IMR-90 (cell line): ENCODE data around the gene ZNF727. TPM values are rescaled to one million over a fixed set of nuclear protein-coding genes. Genes with fewer than 3 reads are reported as not detected.
"Not testable (repeated sequence)": the region's sequence is repeated elsewhere in the genome, so short reads cannot be mapped to it uniquely, and the experiment has no call there.

Source experiments
- ATAC-seq: fragments of 200-7000 bp; cut with Tn5 transposase; 2 replicates; pipeline ENCODE4 v1.9.1; 2020; ENCODE audit warnings: low read depth, mild to moderate bottlenecking, moderate library complexity
- BruUV-seq: library from RNA; stranded (reverse); fragments of 400-500 nt; replicated peaks from 2 replicates; lab custom pipeline; 2021; lab: Mats Ljungman, UMichigan
- CTCF ChIA-PET: fragments of 300-600 bp; formaldehyde crosslinking; extraction: SDS; loops from one replicate; lab custom pipeline; 2021; ENCODE audit warnings: antibody characterized with exemption; lab: Yijun Ruan, JAX
- POLR2A ChIA-PET: fragments of 300-600 bp; sonication (Branson Sonifier 250); formaldehyde crosslinking; loops from one replicate; lab custom pipeline; 2022; ENCODE audit warnings: antibody characterized with exemption; ENCODE audit not compliant: unreplicated experiment; lab: Charles Lee
- DNase-seq: peaks from one replicate; pipeline ENCODE4 v3.0.0; 2013
- H2AFZ ChIP-seq: replicated peaks from 2 replicates; pipeline ENCODE3; 2013; ENCODE audit warnings: low read length, mild to moderate bottlenecking; ENCODE audit not compliant: poor library complexity
- H2AK5ac ChIP-seq: 2 replicates; pipeline ENCODE4 v1.6.1; 2013; ENCODE audit warnings: low read depth, low read length, inconsistent platforms
- H2AK9ac ChIP-seq: replicated peaks from 2 replicates; pipeline ENCODE3; 2013; ENCODE audit warnings: mild to moderate bottlenecking, low read depth, low read length, moderate library complexity; ENCODE audit not compliant: poor library complexity
- H2BK120ac ChIP-seq: 2 replicates; pipeline ENCODE4 v1.6.1; 2013; ENCODE audit warnings: low read depth, low read length, inconsistent platforms
- H2BK15ac ChIP-seq: 3 replicates; pipeline ENCODE4 v1.6.1; 2013; ENCODE audit warnings: low read depth, low read length, inconsistent platforms
- H2BK20ac ChIP-seq: 2 replicates; pipeline ENCODE4 v1.6.1; 2013; ENCODE audit warnings: low read depth, mild to moderate bottlenecking, inconsistent platforms, low read length, moderate library complexity
- H2BK5ac ChIP-seq: 2 replicates; pipeline ENCODE4 v1.6.1; 2013; ENCODE audit warnings: mild to moderate bottlenecking, low read depth, low read length, inconsistent platforms; ENCODE audit not compliant: poor library complexity, severe bottlenecking
- H3K14ac ChIP-seq: replicated peaks from 2 replicates; pipeline ENCODE4 v1.6.1; 2013; ENCODE audit warnings: low read depth, low read length, inconsistent platforms
- H3K18ac ChIP-seq: 2 replicates; pipeline ENCODE4 v1.6.1; 2013; ENCODE audit warnings: low read depth, low read length, control low read depth
- H3K23ac ChIP-seq: 2 replicates; pipeline ENCODE4 v1.6.1; 2013; ENCODE audit warnings: low read depth, low read length, inconsistent platforms
- H3K27ac ChIP-seq: 2 replicates; pipeline ENCODE4 v1.5.1; 2013; ENCODE audit warnings: mild to moderate bottlenecking, control low read depth, low read length; ENCODE audit not compliant: insufficient read depth
- H3K27me3 ChIP-seq: 2 replicates; pipeline ENCODE4 v1.6.1; 2013; ENCODE audit warnings: low read length; ENCODE audit not compliant: control insufficient read depth, insufficient read depth
- H3K36me3 ChIP-seq: 2 replicates; pipeline ENCODE4 v1.6.1; 2013; ENCODE audit warnings: low read length, mixed read lengths; ENCODE audit not compliant: control insufficient read depth, insufficient read depth
- H3K4ac ChIP-seq: 2 replicates; pipeline ENCODE4 v1.6.1; 2013; ENCODE audit warnings: low read depth, low read length, inconsistent platforms
- H3K4me1 ChIP-seq: 2 replicates; pipeline ENCODE4 v1.6.1; 2013; ENCODE audit warnings: low read length, mixed read lengths; ENCODE audit not compliant: control insufficient read depth, insufficient read depth
- H3K4me2 ChIP-seq: 2 replicates; pipeline ENCODE4 v1.6.1; 2013; ENCODE audit warnings: low read depth, mild to moderate bottlenecking, control low read depth, low read length, moderate library complexity
- H3K4me3 ChIP-seq: 2 replicates; pipeline ENCODE4 v1.5.1; 2013; ENCODE audit warnings: low read depth, mild to moderate bottlenecking, control low read depth, low read length, moderate library complexity; ENCODE audit not compliant: insufficient read depth
- H3K56ac ChIP-seq: 2 replicates; pipeline ENCODE4 v1.6.1; 2013; ENCODE audit warnings: low read length, inconsistent platforms; ENCODE audit not compliant: insufficient read depth; ENCODE audit errors: extremely low read depth
- H3K79me1 ChIP-seq, 2 experiments: 2 replicates each; pipeline ENCODE4 v1.6.1; 2013; ENCODE audit warnings: low read length in 2 of 2, inconsistent platforms in 1 of 2, low read depth in 1 of 2
- H3K9ac ChIP-seq: 2 replicates; pipeline ENCODE4 v1.6.1; 2013; ENCODE audit warnings: low read depth, low read length, control low read depth
- H3K9me1 ChIP-seq: 2 replicates; pipeline ENCODE4 v1.6.1; 2013; ENCODE audit warnings: low read length, inconsistent platforms; ENCODE audit not compliant: insufficient read depth
- H3K9me3 ChIP-seq: 2 replicates; pipeline ENCODE4 v1.6.1; 2013; ENCODE audit warnings: low read length; ENCODE audit not compliant: control insufficient read depth, insufficient read depth
- H4K20me1 ChIP-seq: 2 replicates; pipeline ENCODE4 v1.6.1; 2013; ENCODE audit warnings: low read length, inconsistent platforms; ENCODE audit not compliant: insufficient read depth
- H4K5ac ChIP-seq: 2 replicates; pipeline ENCODE4 v1.6.1; 2013; ENCODE audit warnings: mild to moderate bottlenecking, low read depth, low read length, control low read depth
- H4K8ac ChIP-seq, 2 experiments: 2 replicates each; pipeline ENCODE4 v1.6.1; 2013; ENCODE audit warnings: low read depth in 2 of 2, low read length in 2 of 2, control low read depth in 1 of 2, inconsistent platforms in 1 of 2
- H4K91ac ChIP-seq: 2 replicates; pipeline ENCODE4 v1.6.1; 2013; ENCODE audit warnings: low read depth, low read length, inconsistent platforms; ENCODE audit not compliant: insufficient read depth
- MAZ ChIP-seq: IDR thresholded peaks from 2 replicates; pipeline ENCODE4 v1.6.1; 2012; ENCODE audit warnings: low read depth, mild to moderate bottlenecking, low read length, improper control_type of control experiment, moderate library complexity, borderline replicate concordance
- MXI1 ChIP-seq: IDR thresholded peaks from 2 replicates; pipeline ENCODE4 v1.6.1; 2012; ENCODE audit warnings: low read depth, mild to moderate bottlenecking, low read length, moderate library complexity, borderline replicate concordance
- NFE2L2 ChIP-seq: fragments of 150-350 bp; IDR thresholded peaks from 2 replicates; pipeline ENCODE4 v1.6.1; 2016; ENCODE audit warnings: low read depth, mild to moderate bottlenecking, low read length
- POLR2A ChIP-seq: IDR thresholded peaks from 2 replicates; pipeline ENCODE4 v1.6.1; 2012; ENCODE audit warnings: mild to moderate bottlenecking, low read depth, low read length
- whole genome bisulfite sequencing, 2 experiments: methylation state at CpG; one replicate each; pipeline versions ENCODE4 v1.1.5 to v1.1.7; 2013; ENCODE audit warnings: missing lambda C conversion rate in 2 of 2; ENCODE audit not compliant: insufficient read length in 1 of 2; ENCODE audit errors: extremely low coverage in 2 of 2; 5-methylcytosine and 5-hydroxymethylcytosine counted together
- dilution Hi-C: fragments of 300-500 bp; cut with HindIII; formaldehyde crosslinking; loops from one replicate; pipeline ENCODE4 v1.14.3; 2018; ENCODE audit warnings: low sequenced_read_pairs; ENCODE audit not compliant: unreplicated experiment
- in situ Hi-C: fragments of 300-500 bp; cut with MboI; formaldehyde crosslinking; loops from 3 replicates; pipeline ENCODE4 v1.14.3; 2019; ENCODE audit warnings: low sequenced_read_pairs, inconsistent platforms, mixed read lengths
- intact Hi-C: fragments of 100-400 bp; cut with micrococcal nuclease; formaldehyde crosslinking; loops from 2 replicates; pipeline ENCODE4 v1.10.0; 2022
- polyA plus RNA-seq, 3 experiments: library from polyadenylated mRNA; depleted of rRNA; stranded (reverse); fragments of >200 nt; gene quantifications; 2 replicates each; pipeline ENCODE4 v1.2.3, GENCODE V29; 2012; ENCODE audit warnings: low replicate concordance in 1 of 3
- total RNA-seq: library from RNA; depleted of rRNA; stranded (reverse); fragments of >200 nt; gene quantifications from 2 replicates; pipeline ENCODE4 v1.2.3, GENCODE V29; 2012

The ZNF727 gene
- total and polyA plus RNA-seq, 2 of the 4 experiments (the other 2 are of a cell fraction) = not detected

DNA sequence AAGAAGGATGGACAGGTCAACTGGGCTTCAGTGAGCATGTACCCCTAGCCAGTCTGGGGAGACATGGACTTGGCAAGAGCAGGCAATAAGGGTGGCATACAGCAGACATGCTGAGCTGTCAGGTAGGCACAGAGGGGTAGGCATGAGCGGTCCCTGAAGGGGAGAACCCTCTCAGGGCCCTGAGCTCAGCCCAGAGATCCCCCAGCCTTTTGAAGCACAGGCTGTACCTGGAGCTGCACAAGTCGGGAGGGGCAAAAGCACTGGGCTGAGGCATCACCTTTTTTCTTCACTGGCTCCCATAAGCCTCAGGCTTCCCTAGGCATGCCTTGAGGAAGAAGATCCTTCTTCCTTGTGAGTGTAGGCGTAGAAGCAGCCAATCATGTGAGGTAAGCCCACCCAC is 42.3 kb downstream of the ZNF727 start:
- no peak for ATAC-seq
- Histone ChIP-seq H2BK20ac (no peak overlapping the region), H3K27ac (no peak overlapping the region), H3K4me1 (no peaks in the 10 kb centered on the region), H3K14ac (no peak overlapping the region), H3K4ac (no peak overlapping the region), H3K4me3 (no peak overlapping the region), H2AK9ac (no peak overlapping the region), H4K5ac (no peak overlapping the region), H2BK120ac (no peak overlapping the region), H3K23ac (no peak overlapping the region), H2BK5ac (no peak overlapping the region), H4K91ac (no peak overlapping the region), H3K27me3 (no peaks in the 10 kb centered on the region), H3K9me3 (peaks cover 37% of the 10 kb centered on the region), H3K4me2 (no peak overlapping the region), H2BK15ac (no peak overlapping the region), H3K9ac (no peak overlapping the region), H3K79me1 (no peaks in the 10 kb centered on the region), H4K20me1 (no peaks in the 10 kb centered on the region), H3K9me1 (no peaks in the 10 kb centered on the region), H3K18ac (no peak overlapping the region), H2AK5ac (no peak overlapping the region), H2AFZ (no peak overlapping the region), H4K8ac (no peak overlapping the region), H3K36me3 (no peaks in the 10 kb centered on the region), H3K56ac (no peak overlapping the region)
- ChIA-PET CTCF (no interaction called here), POLR2A (no interaction called here)
- in situ Hi-C loops (no loop called here), dilution Hi-C loops (no loop called here), intact Hi-C loops (no loop called here)
- no TSS peak for BruUV-seq
- no peak for DNase-seq
- TF ChIP-seq MAZ (no peak), MXI1 (no peak), NFE2L2 (no peak), POLR2A (no peak)
- WGBS, 2 experiments = no CpG with 5 or more reads among the region's 3 CpGs

DNA sequence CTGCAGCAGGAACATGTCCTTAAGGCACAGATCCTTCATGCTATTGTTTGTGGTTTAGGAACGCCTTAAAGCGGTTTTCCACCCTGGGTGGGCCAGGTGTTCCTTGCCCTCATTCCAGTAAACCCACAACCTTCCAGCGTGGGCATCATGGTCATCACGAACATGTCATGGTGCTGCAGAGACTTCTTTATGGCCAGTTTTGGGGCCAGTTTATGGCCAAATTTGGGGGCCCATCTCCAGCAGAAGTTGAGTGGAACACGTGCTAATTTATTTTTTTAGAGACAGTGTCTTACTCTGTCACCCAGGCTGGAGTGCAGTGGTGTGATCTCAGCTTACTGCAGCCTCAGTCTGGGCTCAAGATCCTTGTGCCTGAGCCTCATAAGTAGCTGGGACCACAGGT is 43.6 kb downstream of the ZNF727 start:
- intact Hi-C loops, in situ Hi-C loops, H2AK5ac ChIP-seq, H3K9me1 ChIP-seq, H2BK120ac ChIP-seq, H2BK20ac ChIP-seq, dilution Hi-C loops, H4K5ac ChIP-seq, H3K23ac ChIP-seq, H3K14ac ChIP-seq, H3K36me3 ChIP-seq, H2AK9ac ChIP-seq, H3K4me1 ChIP-seq, H3K18ac ChIP-seq, H3K79me1 ChIP-seq, H2AFZ ChIP-seq, H3K27me3 ChIP-seq, POLR2A ChIA-PET, H3K9ac ChIP-seq, H2BK15ac ChIP-seq, H4K91ac ChIP-seq, CTCF ChIA-PET, H2BK5ac ChIP-seq, H3K56ac ChIP-seq, BruUV-seq, H3K4me2 ChIP-seq, H3K4ac ChIP-seq, DNase-seq, H3K27ac ChIP-seq, H4K8ac ChIP-seq, H3K4me3 ChIP-seq, ATAC-seq, H4K20me1 ChIP-seq: not testable (repeated sequence)
- peaks cover 34% of the 10 kb centered on the region for H3K9me3 ChIP-seq
- 37% methylated on average over 2 of the region's 5 CpGs; no CpG with 5 or more reads in 1 of the 2 experiments for WGBS, 2 experiments
